Activated CD4-positive, alpha-beta T cell treated with anti-CD3 and anti-CD28 coated beads, Interleukin-10, Interleukin-2, amounts not matched to agents 100 ng/mL and 50 ng/mL, durations not matched to agents 16 hours and 8 hours (primary cell): Measurements from ENCODE around the gene TAF4.
"Not testable (repeated sequence)": the region's sequence is repeated elsewhere in the genome, so short reads cannot be mapped to it uniquely, and the experiment has no call there.

Source experiments
- DNase-seq: peaks from one replicate; pipeline ENCODE4 v3.0.0-alpha.2; 2020

Gene TAF4

GRCh38 chr20:61975407-61976129, 90.1 kb downstream of the TAF4 start:
- DNase-seq: no peak

DNA sequence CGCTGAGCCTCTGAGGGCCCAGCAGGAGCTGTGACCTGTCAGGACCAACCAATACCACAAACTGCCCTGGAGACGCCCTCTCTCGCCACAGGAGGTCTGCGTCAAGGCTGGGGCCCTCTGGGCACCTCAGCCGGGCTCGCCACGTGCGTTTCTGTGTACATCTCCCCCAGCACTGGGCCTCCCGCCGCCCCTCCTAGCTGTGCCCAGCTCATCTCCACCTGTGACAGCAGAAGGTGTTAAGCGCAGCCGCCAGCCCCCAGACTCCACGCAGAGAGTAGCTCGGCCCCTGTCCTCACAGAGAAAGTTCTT, 91.4 kb downstream of the TAF4 start:
- DNase-seq: no peak

GRCh38 chr20:61973515-61974356, 91.9 kb downstream of the TAF4 start:
- no peak for DNase-seq

GRCh38 chr20:61972636-61973508, 92.8 kb downstream of the TAF4 start:
- DNase-seq: no peak

DNA sequence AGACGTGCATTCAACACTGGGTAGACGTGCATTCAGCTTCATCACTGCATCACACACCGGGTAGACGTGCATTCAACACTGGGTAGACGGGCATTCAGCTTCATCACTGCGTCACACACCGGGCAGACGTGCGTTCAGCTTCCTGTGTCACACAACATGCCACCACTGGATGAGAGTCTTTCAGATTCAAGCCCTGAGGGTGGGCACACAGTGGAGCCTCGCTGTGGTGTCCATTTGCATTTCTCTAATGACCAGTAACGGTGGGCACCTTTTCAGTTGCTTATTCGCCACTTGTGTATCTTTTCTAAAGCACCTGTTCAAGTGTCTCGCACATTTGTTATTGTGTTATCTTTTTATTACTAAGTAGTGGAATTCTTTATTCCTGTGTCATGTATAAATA, 94.1 kb downstream of the TAF4 start:
- DNase-seq: not testable (repeated sequence)

- no peak for DNase-seq
Measured at GRCh38 chr20:61970357-61970756, 95.3 kb downstream of the TAF4 start.

DNA sequence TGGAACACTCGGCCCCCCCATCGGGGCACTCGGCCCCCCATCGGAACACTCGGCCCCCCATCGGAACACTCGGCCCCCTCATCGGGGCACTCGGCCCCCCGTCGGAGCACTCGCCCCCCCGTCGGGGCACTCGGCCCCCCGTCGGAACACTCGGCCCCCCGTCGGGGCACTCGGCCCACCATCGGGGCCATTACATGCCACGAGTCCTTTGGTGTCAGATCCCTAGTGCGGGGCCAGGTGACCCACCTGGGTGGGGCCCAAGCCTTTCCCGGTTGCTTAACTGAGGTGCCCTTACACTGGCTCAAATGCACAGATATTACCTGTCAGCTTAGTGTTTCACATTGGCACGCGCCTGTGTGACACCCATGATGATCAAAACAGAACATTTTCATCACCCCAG, 95.9 kb downstream of the TAF4 start:
- DNase-seq: no peak

DNA sequence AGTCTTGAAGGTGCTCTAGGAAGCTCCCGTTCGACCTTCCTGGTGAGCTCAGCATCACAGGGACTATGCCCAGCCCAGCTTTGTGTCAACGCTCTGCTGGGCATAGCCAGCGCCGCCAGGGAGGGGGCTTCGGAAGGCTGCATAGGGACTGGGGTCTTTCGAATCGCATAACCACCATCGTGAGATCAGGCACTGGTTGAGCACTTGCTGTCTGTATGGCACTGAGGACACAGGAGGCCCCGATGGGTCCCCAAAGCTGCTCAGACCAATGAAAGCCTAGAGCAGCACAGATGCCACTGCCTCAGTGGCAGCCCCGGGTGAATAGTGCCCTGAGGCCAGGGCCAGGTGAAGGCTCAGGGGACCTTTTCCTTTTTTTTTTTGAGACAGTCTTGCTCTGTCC, 96.7 kb downstream of the TAF4 start:
- no peak for DNase-seq

GRCh38 chr20:61968036-61968810, 97.5 kb downstream of the TAF4 start:
- no peak for DNase-seq

- DNase-seq: no peak
Measured at GRCh38 chr20:61967300-61967699, 98.4 kb downstream of the TAF4 start.

DNA sequence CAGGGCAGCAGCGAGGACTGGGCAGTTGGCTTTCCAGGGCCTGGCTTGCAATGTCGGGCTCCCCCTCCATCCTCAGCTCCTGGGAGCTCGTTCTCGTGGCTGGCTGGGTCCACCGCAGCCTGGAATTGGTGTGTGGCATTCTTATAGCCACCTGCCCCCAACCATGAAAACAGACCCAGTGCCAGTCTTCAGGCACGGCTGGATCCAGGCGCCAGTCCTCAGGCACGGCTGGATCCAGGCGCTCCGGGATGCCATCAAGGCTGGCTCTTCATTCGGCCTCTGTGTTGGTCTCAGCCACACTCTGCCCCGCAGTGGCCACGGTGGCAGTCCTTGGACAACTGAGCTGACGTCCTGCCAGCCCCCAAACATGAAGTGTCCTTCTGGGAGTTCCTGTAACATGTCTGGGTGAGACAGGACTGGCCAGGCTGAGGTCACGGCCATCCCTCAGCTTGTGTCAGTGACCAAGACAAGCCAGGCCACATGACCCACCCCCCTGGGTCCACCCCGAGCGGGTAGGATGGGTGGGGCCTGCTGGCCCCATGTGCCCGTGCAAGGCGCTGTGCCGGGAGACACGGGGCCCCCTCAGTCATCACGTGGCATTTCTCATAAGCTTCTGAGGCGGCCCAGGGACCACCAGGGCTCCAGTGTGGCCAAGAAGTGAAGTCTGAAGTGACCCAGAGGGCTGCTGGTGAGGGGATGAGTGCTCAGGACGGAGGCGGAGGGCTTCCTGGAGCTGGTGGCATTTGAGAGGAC, 99.0 kb downstream of the TAF4 start:
- no peak for DNase-seq

GRCh38 chr20:61965606-61966491, 99.8 kb downstream of the TAF4 start:
- DNase-seq: no peak

GRCh38 chr20:61964675-61965605, 100.7 kb downstream of the TAF4 start:
- no peak for DNase-seq

DNA sequence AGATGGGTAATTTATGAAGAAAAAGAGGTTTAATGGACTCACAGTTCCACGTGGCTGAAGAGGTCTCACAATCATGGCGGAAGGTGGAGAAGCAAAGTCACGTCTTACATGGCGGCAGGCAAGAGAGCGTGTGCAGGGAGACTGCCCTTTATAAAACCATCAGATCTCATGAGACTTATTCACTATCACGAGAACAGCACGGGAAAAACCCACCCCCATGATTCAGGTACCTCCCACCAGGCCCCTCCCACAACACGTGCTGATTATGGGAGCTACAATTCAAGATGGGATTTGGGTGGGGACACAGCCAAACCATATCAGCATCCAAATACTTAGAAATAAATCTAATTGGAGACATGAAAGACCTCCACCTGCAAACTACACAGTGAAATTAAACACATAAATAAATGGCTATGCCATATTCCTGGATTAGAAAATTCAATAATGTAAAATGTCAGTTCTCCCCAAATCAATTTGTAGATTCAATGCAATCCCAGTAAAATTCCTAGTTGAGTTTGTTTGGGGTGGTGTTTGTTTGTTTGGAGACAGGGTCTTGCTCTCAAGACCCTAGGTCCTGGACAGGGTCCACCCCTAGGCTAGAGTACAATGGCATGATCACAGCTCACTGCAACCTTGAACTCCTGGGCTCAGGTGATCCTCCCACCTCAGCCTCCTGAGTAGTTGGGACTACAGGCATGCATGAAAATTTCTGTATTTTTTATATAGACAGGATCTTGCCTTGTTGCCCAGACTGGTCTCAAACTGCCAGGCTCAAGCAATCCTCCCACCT, 101.6 kb downstream of the TAF4 start:
- no peak for DNase-seq

GRCh38 chr20:61963149-61963548, 102.5 kb downstream of the TAF4 start:
- no peak for DNase-seq

DNA sequence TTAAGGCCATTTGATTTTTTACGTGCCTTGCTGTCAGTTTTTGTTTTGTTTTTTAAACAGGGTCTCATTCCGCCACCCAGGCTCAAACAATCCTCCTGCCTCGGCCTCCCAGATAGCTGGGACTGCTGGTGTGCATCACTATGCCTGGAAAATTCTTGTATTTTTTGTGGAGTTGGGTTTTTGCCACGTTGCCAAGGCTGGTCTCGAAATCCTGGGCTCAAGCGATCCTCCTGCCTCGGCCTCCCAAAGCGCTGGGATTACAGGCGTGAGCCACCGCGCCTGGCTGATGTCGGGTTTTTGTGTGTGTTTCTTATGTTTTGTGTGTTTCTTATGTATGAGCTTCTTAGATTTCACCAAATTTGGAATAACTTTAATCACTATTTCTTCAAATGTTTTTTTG, 104.8 kb downstream of the TAF4 start:
- no peak for DNase-seq

DNA sequence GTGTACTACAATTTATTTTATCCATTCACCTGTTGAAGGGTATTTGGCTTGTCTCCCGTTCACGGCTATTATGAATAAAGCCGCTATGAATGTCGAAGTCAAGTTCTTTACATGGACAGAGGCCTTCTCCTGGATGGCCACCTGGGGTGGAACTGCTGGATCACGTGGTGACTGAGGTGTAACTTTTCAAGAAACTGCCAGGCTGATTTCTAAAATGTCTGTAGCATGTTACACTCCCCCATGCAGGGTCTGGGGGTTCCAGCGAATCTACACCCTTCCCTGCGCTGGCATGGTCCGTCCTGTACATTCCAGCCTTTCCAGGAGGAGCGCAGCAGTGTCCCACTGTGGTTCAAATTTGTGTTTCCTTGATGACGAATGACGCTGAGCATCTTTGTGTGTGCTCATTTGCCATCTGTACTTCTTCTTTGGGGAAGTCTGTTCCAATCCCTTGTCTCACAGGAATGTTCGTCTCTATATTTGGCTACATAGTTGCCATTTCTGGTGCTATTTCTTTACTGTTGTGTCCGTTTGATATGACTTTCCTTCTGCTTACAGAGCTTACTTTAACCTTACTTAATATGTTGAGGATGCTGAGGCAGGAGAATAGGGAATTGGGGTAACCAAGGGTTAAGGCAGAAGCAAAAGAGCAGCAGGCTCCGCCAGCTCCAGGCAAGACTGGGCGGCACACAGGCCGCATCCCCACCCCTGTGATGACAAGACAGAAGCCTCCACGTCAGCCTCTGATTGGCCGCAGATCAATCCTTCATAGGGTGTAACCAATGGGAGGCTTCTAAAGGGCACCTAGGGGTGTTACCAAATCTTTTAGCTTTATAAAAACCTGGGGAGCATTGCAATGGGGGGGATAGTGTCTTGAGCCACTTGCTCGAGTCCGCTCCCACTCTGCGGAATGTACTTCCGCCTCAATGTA, 106.6 kb downstream of the TAF4 start:
- no peak for DNase-seq
